ENCODE data around the gene TMPRSS11B.

DNA sequence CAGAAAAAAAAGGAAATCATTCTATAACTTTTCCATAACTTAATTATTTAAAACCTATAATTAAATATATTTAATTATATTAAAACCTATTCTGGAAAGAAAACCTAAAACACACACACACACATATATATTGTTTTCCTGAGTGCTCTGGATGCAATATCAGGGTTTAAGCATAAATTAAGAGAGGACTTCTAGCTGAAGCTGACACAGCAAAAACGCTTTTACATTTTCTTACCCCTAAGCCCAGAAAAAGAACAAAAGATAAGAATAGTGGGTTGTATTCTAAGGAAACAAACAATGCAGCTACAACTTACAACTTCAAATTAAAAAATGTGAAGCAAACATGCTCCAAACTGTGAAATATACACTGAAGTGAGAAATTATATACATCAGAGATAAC, 52.3 kb downstream of the TMPRSS11B start:
- TF ChIP-seq, protein P1, sequence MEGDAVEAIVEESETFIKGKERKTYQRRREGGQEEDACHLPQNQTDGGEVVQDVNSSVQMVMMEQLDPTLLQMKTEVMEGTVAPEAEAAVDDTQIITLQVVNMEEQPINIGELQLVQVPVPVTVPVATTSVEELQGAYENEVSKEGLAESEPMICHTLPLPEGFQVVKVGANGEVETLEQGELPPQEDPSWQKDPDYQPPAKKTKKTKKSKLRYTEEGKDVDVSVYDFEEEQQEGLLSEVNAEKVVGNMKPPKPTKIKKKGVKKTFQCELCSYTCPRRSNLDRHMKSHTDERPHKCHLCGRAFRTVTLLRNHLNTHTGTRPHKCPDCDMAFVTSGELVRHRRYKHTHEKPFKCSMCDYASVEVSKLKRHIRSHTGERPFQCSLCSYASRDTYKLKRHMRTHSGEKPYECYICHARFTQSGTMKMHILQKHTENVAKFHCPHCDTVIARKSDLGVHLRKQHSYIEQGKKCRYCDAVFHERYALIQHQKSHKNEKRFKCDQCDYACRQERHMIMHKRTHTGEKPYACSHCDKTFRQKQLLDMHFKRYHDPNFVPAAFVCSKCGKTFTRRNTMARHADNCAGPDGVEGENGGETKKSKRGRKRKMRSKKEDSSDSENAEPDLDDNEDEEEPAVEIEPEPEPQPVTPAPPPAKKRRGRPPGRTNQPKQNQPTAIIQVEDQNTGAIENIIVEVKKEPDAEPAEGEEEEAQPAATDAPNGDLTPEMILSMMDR (IDR thresholded peaks at IDR 0.05; ENCODE audit: insufficient read depth, low read depth, low read length): no peak
- no peak for TF ChIP-seq EZH2 (IDR thresholded peaks at IDR 0.05; ENCODE audit: insufficient read depth, low read length)

All from astrocyte (in vitro differentiated cells and primary cell).